HCT116 (cell line): ENCODE data around the gene JAK3.

Source experiments
- CEBPB ChIP-seq: IDR thresholded peaks from 2 replicates; pipeline ENCODE4 v1.6.1; 2012; ENCODE audit warnings: low read depth
- CTCF ChIP-seq, 3 experiments: fragments of 200-600 bp in 1 of 3; sonication (generic) in 1 of 3; IDR thresholded peaks in 2 of 3; conservative IDR thresholded peaks in 1 of 3; 2 replicates each; pipeline ENCODE4 v1.5.1; 2012 to 2017; ENCODE audit warnings: low read depth in 2 of 3, low read length in 2 of 3, antibody characterized with exemption in 1 of 3, borderline replicate concordance in 1 of 3, control low read depth in 1 of 3, mild to moderate bottlenecking in 1 of 3, mixed read lengths in 1 of 3, mixed run types in 1 of 3, moderate library complexity in 1 of 3; ENCODE audit not compliant: insufficient read depth in 1 of 3
- EGR1 ChIP-seq: IDR thresholded peaks from 2 replicates; pipeline ENCODE4 v1.6.1; 2012; ENCODE audit warnings: low read depth
- EZH2 ChIP-seq: fragments of 200-600 bp; sonication (generic); IDR thresholded peaks from 2 replicates; pipeline ENCODE4 v1.6.1; 2017; ENCODE audit warnings: antibody characterized with exemption, mixed run types
- EZH2phosphoT487 ChIP-seq: fragments of 200-600 bp; IDR thresholded peaks from 2 replicates; pipeline ENCODE4 v1.6.1; 2018; ENCODE audit warnings: antibody characterized with exemption, borderline replicate concordance
- POLR2A ChIP-seq: IDR thresholded peaks from 2 replicates; pipeline ENCODE4 v1.7.0; 2011; ENCODE audit warnings: borderline replicate concordance; ENCODE audit not compliant: insufficient read depth, insufficient read length; ENCODE audit errors: extremely low read depth
- POLR2AphosphoS5 ChIP-seq: IDR thresholded peaks from 2 replicates; pipeline ENCODE4 v1.6.1; 2011; ENCODE audit warnings: mild to moderate bottlenecking, low read depth, low read length, moderate library complexity
- RAD21 ChIP-seq: IDR thresholded peaks from 2 replicates; pipeline ENCODE4 v1.6.1; 2012; ENCODE audit warnings: low read depth, mild to moderate bottlenecking
- SP1 ChIP-seq: IDR thresholded peaks from 2 replicates; pipeline ENCODE4 v1.6.1; 2012; ENCODE audit warnings: low read depth
- SRF ChIP-seq: IDR thresholded peaks from 2 replicates; pipeline ENCODE4 v1.6.1; 2012; ENCODE audit warnings: low read depth
- ZFX ChIP-seq: fragments of 450-650 bp; IDR thresholded peaks from 2 replicates; pipeline ENCODE4 v1.6.1; 2017
- ZNF274 ChIP-seq: fragments of 200-500 bp; sonication (Bioruptor generic); IDR thresholded peaks from 2 replicates; pipeline ENCODE4 v1.6.1; 2014; ENCODE audit warnings: mild to moderate bottlenecking, low read depth, low read length, inconsistent platforms
- TF ChIP-seq, protein P1 (sequence below): IDR thresholded peaks from 2 replicates; pipeline ENCODE4 v1.6.1; 2012; ENCODE audit warnings: low read depth
- TF ChIP-seq, protein P2 (sequence below): IDR thresholded peaks from 2 replicates; pipeline ENCODE4 v1.6.1; 2011; ENCODE audit warnings: mild to moderate bottlenecking, low read length, moderate library complexity; ENCODE audit not compliant: insufficient replicate concordance; ENCODE audit errors: extremely low read depth

GRCh38 chr19:17811103-17811502 is 36.7 kb downstream of the JAK3 start:
- TF ChIP-seq POLR2A (no peak), ZNF274 (no peak), CTCF (IDR thresholded peaks at IDR 0.05 in 2 of 3, conservative IDR thresholded peaks at IDR 0.05 in 1 of 3; ENCODE audit: borderline replicate concordance in 1 of 3, insufficient read depth in 1 of 3, low read depth in 2 of 3, low read length in 2 of 3) (no peak), CEBPB (no peak), EZH2 (no peak), RAD21 (no peak), SP1 (no peak), POLR2AphosphoS5 (no peak; the same call in 1 of the 2 replicates), SRF (no peak), EZH2phosphoT487 (no peak), ZFX (no peak), EGR1 (no peak)
- TF ChIP-seq, protein P1, sequence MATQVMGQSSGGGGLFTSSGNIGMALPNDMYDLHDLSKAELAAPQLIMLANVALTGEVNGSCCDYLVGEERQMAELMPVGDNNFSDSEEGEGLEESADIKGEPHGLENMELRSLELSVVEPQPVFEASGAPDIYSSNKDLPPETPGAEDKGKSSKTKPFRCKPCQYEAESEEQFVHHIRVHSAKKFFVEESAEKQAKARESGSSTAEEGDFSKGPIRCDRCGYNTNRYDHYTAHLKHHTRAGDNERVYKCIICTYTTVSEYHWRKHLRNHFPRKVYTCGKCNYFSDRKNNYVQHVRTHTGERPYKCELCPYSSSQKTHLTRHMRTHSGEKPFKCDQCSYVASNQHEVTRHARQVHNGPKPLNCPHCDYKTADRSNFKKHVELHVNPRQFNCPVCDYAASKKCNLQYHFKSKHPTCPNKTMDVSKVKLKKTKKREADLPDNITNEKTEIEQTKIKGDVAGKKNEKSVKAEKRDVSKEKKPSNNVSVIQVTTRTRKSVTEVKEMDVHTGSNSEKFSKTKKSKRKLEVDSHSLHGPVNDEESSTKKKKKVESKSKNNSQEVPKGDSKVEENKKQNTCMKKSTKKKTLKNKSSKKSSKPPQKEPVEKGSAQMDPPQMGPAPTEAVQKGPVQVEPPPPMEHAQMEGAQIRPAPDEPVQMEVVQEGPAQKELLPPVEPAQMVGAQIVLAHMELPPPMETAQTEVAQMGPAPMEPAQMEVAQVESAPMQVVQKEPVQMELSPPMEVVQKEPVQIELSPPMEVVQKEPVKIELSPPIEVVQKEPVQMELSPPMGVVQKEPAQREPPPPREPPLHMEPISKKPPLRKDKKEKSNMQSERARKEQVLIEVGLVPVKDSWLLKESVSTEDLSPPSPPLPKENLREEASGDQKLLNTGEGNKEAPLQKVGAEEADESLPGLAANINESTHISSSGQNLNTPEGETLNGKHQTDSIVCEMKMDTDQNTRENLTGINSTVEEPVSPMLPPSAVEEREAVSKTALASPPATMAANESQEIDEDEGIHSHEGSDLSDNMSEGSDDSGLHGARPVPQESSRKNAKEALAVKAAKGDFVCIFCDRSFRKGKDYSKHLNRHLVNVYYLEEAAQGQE: no peak
- TF ChIP-seq, protein P2, sequence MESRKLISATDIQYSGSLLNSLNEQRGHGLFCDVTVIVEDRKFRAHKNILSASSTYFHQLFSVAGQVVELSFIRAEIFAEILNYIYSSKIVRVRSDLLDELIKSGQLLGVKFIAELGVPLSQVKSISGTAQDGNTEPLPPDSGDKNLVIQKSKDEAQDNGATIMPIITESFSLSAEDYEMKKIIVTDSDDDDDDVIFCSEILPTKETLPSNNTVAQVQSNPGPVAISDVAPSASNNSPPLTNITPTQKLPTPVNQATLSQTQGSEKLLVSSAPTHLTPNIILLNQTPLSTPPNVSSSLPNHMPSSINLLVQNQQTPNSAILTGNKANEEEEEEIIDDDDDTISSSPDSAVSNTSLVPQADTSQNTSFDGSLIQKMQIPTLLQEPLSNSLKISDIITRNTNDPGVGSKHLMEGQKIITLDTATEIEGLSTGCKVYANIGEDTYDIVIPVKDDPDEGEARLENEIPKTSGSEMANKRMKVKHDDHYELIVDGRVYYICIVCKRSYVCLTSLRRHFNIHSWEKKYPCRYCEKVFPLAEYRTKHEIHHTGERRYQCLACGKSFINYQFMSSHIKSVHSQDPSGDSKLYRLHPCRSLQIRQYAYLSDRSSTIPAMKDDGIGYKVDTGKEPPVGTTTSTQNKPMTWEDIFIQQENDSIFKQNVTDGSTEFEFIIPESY: no peak
